Stimulated activated CD8-positive, alpha-beta memory T cell treated with anti-CD3 and anti-CD28 coated beads, Interleukin-2, amount 100 ng/mL, for 48 hours (primary cell): ENCODE data around the gene SYNCRIP.
"Not testable (repeated sequence)": the region's sequence is repeated elsewhere in the genome, so short reads cannot be mapped to it uniquely, and the experiment has no call there.

Source experiments
- DNase-seq, 2 donors: peaks; one replicate each; pipeline ENCODE4 v3.0.0-alpha.2; 2020; ENCODE audit warnings: low read depth in 2 of 2

SYNCRIP gene

GRCh38 chr6:85642774-85643536, at the start of gene SYNCRIP:
Gene SYNCRIP, minus strand, starts transcription at chr6:85642886. Its CDS starts 1,447 bp downstream, at chr6:85641439.
- DNase-seq = peak; percentile 96 to 99

- no peak for DNase-seq
Measured at GRCh38 chr6:85691478-85691877, 48.8 kb upstream of the SYNCRIP start.

DNA sequence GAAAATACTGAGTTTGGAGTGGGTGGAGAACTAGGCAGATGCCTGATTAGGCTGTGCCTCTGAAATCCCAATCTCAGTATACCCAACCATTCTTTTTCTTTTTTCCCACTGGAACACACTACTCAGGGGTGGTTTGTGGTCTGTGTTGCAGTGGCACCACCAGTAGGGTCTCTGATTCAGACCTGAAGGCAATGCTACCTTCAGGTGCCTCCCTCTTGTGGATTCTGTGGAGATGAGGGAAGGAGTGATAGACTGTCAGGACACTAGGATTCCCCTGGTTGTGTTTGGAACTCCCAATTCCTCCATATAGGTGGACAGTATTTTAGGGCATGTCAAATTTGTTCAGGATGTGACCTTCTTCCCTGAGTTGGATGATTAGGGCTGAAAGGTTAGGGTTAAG, 47.4 kb upstream of the SYNCRIP start:
- no peak for DNase-seq

DNA sequence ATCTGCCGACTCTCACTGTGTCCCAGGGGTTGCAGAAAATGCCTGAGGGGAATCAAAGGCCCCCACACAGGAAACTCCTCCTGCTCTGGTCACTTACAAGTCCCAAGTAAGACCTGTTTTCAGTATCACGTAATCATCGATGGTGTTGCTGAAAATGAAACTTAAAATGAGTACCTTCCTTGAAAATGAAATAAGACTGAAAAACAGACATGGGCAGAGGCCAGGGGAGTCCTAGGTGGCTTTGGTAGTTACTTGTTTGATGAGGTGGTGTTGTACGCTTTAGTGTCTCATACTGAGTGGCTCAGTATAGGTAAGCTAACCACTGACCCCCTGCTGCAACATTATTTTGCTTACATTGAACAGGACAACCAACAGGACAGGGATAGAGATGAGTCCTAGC, 43.0 kb upstream of the SYNCRIP start:
- no peak for DNase-seq

- DNase-seq = no peak
Measured at GRCh38 chr6:85684809-85685171, 42.1 kb upstream of the SYNCRIP start.

DNA sequence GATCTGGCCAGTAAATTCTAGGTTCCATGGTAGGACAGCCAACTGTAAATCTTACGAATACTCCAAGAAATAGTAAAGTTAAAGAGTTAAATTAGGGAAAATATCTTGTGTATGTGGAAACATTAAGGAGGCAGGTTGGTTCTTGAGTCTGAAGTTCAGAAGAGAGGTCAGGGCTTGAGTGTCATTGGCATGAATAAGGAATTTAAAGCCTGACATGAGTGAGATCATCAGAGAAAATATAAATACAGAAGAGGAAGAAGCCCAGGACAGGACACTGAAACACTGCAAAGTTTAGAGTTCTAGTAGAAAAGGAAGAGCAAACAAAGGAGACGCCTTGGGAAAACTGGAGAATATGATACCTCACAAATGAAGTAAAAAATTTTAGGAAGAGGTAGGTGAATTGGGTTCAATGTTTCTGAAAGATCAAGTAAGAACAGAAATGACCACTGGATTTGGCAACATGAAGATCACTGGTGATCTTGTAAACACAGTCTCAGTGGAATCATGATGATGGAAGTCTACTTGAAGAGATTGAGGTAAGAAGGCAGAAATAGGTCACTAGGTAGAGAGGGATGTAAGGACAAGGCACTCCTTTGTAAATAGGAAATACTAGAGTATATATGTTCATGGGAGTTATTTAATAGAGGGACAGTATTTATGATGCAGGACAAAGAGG, 41.6 kb upstream of the SYNCRIP start:
- DNase-seq = no peak

DNA sequence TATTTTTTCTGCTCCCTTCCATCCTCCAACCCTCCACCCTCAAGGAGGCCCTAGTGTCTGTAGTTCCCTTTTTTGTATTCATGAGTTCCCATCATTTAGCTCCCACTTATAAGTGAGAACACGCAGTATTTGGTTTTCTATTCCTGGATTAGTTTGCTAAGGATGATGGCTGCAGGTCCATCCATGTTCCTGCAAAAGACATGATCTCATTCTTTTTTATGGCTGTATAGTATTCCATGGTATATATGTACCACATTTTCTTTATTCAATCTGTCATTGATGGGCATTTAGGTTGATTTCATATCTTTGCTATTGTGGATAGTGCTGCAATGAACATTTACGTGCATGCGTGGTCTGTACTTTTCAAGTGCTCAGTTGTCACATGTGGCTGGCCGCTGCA, 39.2 kb upstream of the SYNCRIP start:
- not testable (repeated sequence) for DNase-seq

DNA sequence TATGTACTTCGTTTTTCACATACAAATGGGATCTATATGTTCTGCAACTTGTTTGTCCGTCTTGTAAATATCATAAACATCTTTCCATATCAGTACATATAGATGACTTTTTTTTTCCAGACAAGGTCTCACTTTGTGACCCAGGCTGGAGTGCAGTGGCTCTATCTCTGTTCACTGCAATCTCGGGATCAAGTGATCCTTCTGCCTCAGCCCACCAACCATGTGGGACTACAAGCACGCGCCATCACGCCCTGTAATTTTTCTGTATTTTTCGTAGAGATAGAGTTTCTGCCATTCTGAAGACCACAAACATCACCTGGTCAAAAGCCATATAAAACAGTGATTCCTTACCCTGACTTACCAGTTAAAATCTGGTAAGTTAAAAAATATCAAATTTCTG, 37.7 kb upstream of the SYNCRIP start:
- no peak for DNase-seq

- DNase-seq = no peak
Measured at GRCh38 chr6:85679445-85680123, 36.9 kb upstream of the SYNCRIP start.

DNA sequence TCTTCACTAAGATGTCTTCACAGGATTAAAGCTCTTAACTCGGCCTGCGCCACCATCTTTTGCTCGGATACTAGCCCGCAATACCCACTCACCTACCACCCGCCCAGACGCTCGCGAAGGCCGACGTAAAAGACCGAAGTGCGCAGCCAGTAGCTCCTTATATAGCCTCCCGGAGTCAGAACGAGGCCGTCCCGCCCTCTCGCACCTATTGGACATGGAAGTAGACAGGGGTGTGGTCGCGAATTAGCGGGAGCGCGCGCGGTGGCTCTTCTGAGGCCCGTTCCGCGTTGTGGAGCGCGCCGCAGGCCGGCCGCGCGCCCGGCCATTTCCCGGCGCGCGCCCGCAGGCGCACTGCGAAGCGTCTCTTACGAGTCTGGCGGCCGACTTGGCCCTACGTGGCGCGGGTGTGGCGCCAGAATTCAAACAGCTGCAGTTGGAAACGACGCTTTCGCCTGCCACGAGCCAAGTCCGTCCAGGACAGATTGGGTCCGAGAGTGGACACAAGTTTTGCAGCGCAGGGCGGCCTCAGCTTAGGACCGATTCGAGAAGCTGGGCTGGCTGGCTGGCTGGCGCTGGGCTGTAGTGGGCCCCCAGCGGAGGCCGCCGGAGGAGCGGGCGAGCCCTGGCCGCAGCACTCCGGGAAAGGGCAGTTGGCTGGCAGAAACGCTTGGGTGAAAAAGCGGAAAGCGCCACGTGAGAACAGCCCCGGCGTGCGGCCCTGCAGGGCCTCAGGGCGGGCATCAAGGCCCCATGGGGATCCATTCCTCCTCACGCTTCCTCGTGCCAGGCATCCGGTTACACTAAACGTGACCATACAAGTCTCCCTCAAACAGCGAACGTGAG, 36.1 kb upstream of the SYNCRIP start:
- peak; percentile 92 to 95 for DNase-seq

DNA sequence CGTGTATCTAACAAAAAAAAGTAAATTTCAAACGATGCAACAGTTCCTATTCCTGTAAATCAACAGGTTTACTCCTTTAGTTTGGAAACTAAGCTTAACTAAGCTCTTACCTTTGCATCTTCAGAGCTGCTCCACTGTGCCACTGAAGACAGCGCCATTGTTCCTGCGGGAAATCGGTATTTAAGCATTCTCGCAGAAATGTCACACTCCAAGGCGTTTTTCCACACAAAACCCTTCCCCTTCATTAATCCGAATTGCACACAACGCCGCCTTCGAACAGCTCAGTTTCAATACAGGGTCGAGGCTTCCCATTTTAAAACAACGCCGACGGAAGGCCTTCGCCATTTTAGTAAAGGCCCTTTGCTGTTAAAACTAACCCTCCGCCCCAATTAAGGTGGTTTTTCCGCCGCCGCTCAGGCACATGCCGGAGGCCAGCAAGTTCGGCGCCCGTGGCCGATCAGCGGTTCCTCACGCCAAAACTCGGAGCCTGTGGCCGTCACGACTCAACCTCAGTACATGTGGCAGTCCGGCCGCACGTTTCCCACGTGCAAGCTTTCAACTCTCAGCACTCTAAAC, 35.4 kb upstream of the SYNCRIP start:
- DNase-seq = no peak

GRCh38 chr6:85677234-85677956, 34.7 kb upstream of the SYNCRIP start:
- DNase-seq = no peak

- DNase-seq = no peak
Measured at GRCh38 chr6:85676086-85676729, 33.5 kb upstream of the SYNCRIP start.

DNA sequence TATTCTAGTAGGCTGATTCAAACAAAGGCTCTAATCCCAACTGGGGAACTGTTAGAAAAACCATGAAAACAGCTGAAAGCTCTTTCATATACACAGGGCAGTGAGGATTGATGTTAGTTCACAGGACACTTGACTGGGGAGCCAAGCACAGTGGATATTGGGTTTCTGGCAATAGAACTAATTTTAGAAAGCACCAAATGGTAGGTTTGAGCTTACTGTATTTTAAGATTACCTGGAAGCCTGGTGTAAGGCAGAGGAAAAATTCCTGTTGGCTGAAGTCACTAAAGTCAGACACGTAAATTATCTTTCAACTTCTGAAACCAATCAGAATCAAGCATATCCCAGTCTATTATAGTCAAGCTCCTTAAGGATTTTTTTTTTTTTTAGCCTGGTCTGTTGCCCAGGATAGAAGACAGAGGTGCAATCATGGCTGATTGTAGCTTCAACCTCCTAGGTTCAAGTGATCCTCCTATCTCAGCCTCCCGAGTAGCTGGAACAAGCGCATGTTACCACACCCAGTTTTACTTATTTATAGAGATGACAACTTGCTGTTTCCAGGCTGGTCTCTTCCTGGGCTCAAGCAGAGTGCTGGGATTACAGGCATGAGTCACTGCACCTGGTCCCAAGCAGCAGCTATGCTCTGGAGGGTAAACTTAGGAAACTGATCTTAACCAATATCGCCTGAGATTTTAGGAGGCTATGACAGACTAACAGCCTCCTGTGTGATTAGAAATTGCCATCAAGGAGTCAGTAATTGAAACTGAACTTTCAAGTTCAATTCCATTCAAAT, 32.5 kb upstream of the SYNCRIP start:
- DNase-seq = no peak

DNA sequence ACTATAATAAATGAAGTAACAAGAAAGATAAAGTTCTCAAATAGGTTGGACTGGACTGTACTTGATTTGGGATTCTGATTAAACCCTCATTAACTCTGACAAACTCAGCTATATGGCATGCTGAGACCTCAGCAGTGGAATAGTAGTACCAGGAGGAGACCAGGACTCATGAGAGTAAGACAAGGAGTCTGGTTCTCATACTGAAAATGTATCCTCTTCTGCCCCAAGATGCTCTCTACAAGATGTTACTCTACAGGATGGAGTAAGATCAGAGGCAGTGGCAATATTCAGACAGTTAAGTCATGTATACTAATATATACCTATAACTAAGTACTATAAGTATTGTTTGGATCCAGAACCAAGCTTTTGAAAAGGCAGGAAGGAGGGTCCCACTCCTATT, 31.9 kb upstream of the SYNCRIP start:
- no peak for DNase-seq

GRCh38 chr6:85673198-85674139, 30.8 kb upstream of the SYNCRIP start:
- no peak for DNase-seq

- DNase-seq = no peak
Measured at GRCh38 chr6:85672623-85673022, 29.9 kb upstream of the SYNCRIP start.

GRCh38 chr6:85672050-85672449, 29.4 kb upstream of the SYNCRIP start:
- DNase-seq = no peak
